Adrenal gland (tissue), 12 donors: ENCODE measurements around the gene SYNJ2. TPM values are rescaled to one million over a fixed set of nuclear protein-coding genes. Genes with fewer than 3 reads are reported as not detected.

Experiments used
- DNase-seq, 7 donors: peaks; one replicate each; pipeline ENCODE4 v3.0.0-alpha.2; 2019 to 2020
- H3K27ac ChIP-seq, 5 donors: fragments of 200-600 bp; sonication (generic) in 4 of 5; 1 replicate in 3 of 5; 2 replicates in 2 of 5; pipeline versions ENCODE4 v1.5.1 to v1.8.0; 2016 to 2020; ENCODE audit warnings: mild to moderate bottlenecking in 1 of 5
- H3K27me3 ChIP-seq: fragments of 200-600 bp; 2 replicates; pipeline ENCODE4 v1.8.0; 2021
- H3K36me3 ChIP-seq, 2 donors: fragments of 200-600 bp; replicated peaks in 1 of 2; 1 replicate in 1 of 2; 2 replicates in 1 of 2; pipeline versions ENCODE4 v1.5.1 to v1.8.0; 2018 to 2022
- H3K4me1 ChIP-seq, 2 donors: fragments of 200-600 bp; replicated peaks in 1 of 2; 1 replicate in 1 of 2; 2 replicates in 1 of 2; pipeline versions ENCODE4 v1.5.1 to v1.8.0; 2018 to 2021
- H3K4me3 ChIP-seq, 4 donors: fragments of 200-600 bp; sonication (generic) in 3 of 4; one replicate each; pipeline ENCODE4 v1.5.1; 2016 to 2018
- H3K9me3 ChIP-seq, 3 donors: fragments of 200-600 bp; sonication (generic) in 1 of 3; replicated peaks in 1 of 3; 1 replicate in 2 of 3; 2 replicates in 1 of 3; pipeline versions ENCODE4 v1.5.1 to v1.8.0; 2016 to 2021
- CTCF ChIP-seq, 6 experiments: fragments of 450-650 bp in 4 of 6; fragments of 200-600 bp in 2 of 6; sonication (generic) in 1 of 6; IDR thresholded peaks; 1 replicate in 5 of 6; 2 replicates in 1 of 6; pipeline versions ENCODE4 v1.5.1 to v1.8.0; 2016 to 2021; ENCODE audit warnings: antibody characterized with exemption in 6 of 6, mild to moderate bottlenecking in 2 of 6, moderate library complexity in 1 of 6
- POLR2A ChIP-seq, 2 donors: fragments of 450-650 bp; IDR thresholded peaks; one replicate each; pipeline ENCODE4 v1.6.1; 2017; ENCODE audit warnings: antibody characterized with exemption in 2 of 2, mild to moderate bottlenecking in 2 of 2, moderate library complexity in 1 of 2
- WGBS, 4 donors: extraction: QIAGEN DNeasy Blood & Tissue Kit in 2 of 4; methylation state at CpG; one replicate each; pipeline versions ENCODE4 v1.1.5 to v1.1.7; 2013 to 2017; 5-methylcytosine and 5-hydroxymethylcytosine counted together
- intact Hi-C, 2 donors: fragments of 100-400 bp; cut with DNase I; formaldehyde crosslinking; loops; one replicate each; pipeline versions ENCODE4 v1.14.1 to v1.15.0; 2022 to 2023
- polyA plus RNA-seq, 3 donors: library from polyadenylated mRNA; stranded (reverse); fragments of 200-250 nt in 2 of 3; fragments of 350-450 nt in 1 of 3; fragmentation: Illumina TruSeq in 1 of 3; extraction: RNeasy Lipid Tissue Mini Kit (QIAGEN cat#74804) in 1 of 3; gene quantifications; one replicate each; pipeline ENCODE4 v1.2.3, GENCODE V29; 2013 to 2014
- total RNA-seq, 9 donors: library from RNA; depleted of rRNA in 4 of 9; stranded (reverse); fragments of >200 nt in 4 of 9; fragments of 120-200 nt in 1 of 9; fragmentation: NEBNext Ultra II Directional in 1 of 9; extraction: Animal tissue kit (Norgen Biotek cat#: 25700) in 1 of 9; gene quantifications; one replicate each; pipeline versions ENCODE4 v1.1.0 to v1.2.4, GENCODE V29; 2013 to 2023
- donor health status: healthy with polysubstance abuse.
- donor health status: Bipolar disorder and iron deficiency.
- donor health status: DM: yes; HTN: yes; CAD: no.
- donor health status: DM: no; HTN: no; CAD: no.
- donor health status: DM: no; HTN: no; CAD: no.
- donor health status: DM: yes; HTN: yes; CAD: no.

The SYNJ2 gene
- total and polyA plus RNA-seq, 12 donors, result 1.6 to 20.5 (median 12.8) TPM

DNA sequence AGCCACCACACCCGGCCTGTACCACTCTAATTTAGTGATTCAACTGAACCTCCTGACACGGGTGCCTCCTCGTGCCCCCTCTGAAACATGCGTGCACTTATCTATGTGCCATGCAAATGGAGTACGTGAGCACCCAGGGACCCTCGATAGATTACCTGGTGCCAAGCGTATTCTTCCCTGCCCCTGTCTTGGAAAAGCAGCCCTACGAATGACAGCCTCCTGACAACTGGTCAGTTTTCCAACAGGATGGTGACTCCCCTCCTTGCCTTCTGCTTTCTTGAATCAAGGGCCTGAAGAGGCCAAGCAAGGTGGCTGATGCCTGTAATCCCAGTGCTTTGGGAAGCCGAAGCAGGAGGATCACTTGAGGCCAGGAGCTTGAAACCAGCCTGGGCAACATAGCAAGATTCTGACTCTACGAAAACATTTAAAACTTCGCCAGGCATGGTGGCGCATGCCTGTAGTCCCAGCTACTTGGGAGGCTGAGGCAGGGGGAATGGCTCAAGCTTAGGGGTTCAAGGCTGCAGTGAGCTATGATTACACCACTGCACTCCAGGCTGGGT is 25.4 kb upstream of the SYNJ2 start:
- H3K4me1 ChIP-seq, result no peaks in the 10 kb centered on the region
- no peak overlapping the region for H3K27ac ChIP-seq
- H3K9me3 ChIP-seq, result peaks cover 0 to 16% (median 5%) of the 10 kb centered on the region in 3 donors
- H3K4me3 ChIP-seq, result no peak overlapping the region
- no peaks in the 10 kb centered on the region for H3K27me3 ChIP-seq
- intact Hi-C loops, result no loop called here
- TF ChIP-seq POLR2A (IDR thresholded peaks at IDR 0.05), result no peak
- DNase-seq, result no peak
- H3K36me3 ChIP-seq, result no peaks in the 10 kb centered on the region
- 89 to 97% (median 93%) methylated on average over 10 to 12 of the region's 12 CpGs for WGBS, 4 donors

- intact Hi-C loops, result no loop called here
- H3K27ac ChIP-seq, result no peak overlapping the region
- 83 to 100% (median 98%) methylated on average over 1 of the region's 1 CpG for WGBS, 4 donors
- no peak overlapping the region for H3K4me3 ChIP-seq
- no peaks in the 10 kb centered on the region for H3K27me3 ChIP-seq
- H3K4me1 ChIP-seq, result no peaks in the 10 kb centered on the region
- H3K9me3 ChIP-seq, result peaks cover 0 to 16% (median 5%) of the 10 kb centered on the region in 3 donors
- H3K36me3 ChIP-seq, result no peaks in the 10 kb centered on the region
- DNase-seq, result no peak
- TF ChIP-seq CTCF (IDR thresholded peaks at IDR 0.05) (no peak), POLR2A (IDR thresholded peaks at IDR 0.05) (no peak)
These were observed 22.0 kb upstream of the SYNJ2 start for GRCh38 chr6:157959451-157960227.

DNA sequence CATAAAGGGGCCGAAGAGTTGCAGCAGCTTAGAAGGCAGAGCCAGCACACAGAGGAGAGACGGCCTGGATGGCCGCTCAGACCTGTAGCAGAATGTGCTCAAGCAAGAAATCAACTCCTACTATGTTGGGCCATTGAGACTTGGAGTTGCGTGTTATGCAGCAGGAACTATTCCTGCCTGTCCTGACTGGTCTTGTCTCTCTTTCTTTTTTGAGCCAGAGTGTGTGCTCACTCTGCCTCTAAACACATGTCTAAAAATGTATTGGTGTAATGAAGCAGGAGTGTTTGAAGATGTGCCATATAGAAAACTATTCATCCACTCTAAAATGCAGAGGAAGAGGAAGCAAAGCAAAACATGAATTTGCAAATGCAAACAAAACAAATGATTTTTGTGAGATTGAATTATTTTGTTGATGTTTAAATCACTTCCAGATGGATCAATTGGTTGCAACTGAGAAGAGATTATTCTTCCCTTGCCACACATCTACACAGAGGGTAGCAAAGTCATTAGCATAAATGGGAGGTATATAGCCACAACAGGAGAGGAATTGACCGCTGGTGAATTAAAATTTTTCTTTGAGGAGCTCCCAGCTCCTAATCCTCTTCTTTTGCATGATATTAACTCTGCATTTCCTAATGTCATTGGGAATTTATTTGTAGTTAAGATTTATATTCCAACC is 20.4 kb upstream of the SYNJ2 start:
- no peak for TF ChIP-seq CTCF (IDR thresholded peaks at IDR 0.05)
- no peak for DNase-seq
- H3K4me3 ChIP-seq, result no peak overlapping the region
- peak overlapping the region in 1 of 5 donors; percentile 26 for H3K27ac ChIP-seq
- peaks cover 0 to 16% (median 5%) of the 10 kb centered on the region in 3 donors for H3K9me3 ChIP-seq
- H3K27me3 ChIP-seq, result no peaks in the 10 kb centered on the region
- no peaks in the 10 kb centered on the region for H3K36me3 ChIP-seq
- H3K4me1 ChIP-seq, result no peaks in the 10 kb centered on the region
- intact Hi-C loops, result no loop called here
- WGBS, 4 donors, result 87 to 95% (median 92%) methylated on average over 5 of the region's 5 CpGs

GRCh38 chr6:157961832-157962575 is 19.7 kb upstream of the SYNJ2 start:
- H3K9me3 ChIP-seq, result peaks cover 0 to 16% (median 5%) of the 10 kb centered on the region in 3 donors

More at GRCh38 chr6:157961832-157962575, 19.7 kb upstream of the SYNJ2 start:
- TF ChIP-seq POLR2A (IDR thresholded peaks at IDR 0.05) (no peak), CTCF (IDR thresholded peaks at IDR 0.05) (no peak)
- H3K27ac ChIP-seq, result no peak overlapping the region
- intact Hi-C loops, result no loop called here
- no peaks in the 10 kb centered on the region for H3K36me3 ChIP-seq
- H3K4me1 ChIP-seq, result no peaks in the 10 kb centered on the region
- no peaks in the 10 kb centered on the region for H3K27me3 ChIP-seq
- no peak for DNase-seq
- WGBS, 4 donors, result 82 to 90% (median 89%) methylated on average over 12 to 13 of the region's 13 CpGs
- H3K4me3 ChIP-seq, result no peak overlapping the region
